Activated gamma-delta T cell (primary cell): Measurements from ENCODE around the gene ETS2.
"Not testable (repeated sequence)": the region's sequence is repeated elsewhere in the genome, so short reads cannot be mapped to it uniquely, and the experiment has no call there.

Source experiments
- DNase-seq: peaks from one replicate; lab custom pipeline; 2025; lab: John Stamatoyannopoulos, UW

Gene ETS2

GRCh38 chr21:38839328-38840286, 33.9 kb downstream of the ETS2 start:
- DNase-seq = no peak

- DNase-seq = no peak
Observed at GRCh38 chr21:38840456-38841300, 34.9 kb downstream of the ETS2 start.

DNA sequence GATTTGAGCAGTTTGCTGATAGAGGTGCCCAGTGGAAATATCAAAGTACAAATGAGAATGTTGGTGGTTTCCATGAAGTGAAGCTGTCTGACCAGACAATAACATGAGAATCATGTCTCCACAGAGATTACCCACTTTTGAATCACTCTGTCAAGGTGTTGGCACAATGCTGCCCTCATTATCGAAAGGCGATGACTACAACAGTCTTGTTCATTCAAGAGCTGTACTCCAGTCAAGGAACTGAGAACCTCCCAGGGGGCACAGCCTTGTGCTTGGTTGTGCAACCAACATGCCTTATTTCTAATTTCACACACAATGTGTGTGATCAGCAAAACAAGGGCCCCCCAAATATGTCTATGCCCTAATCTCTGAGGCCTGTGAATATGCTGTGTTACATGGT, 35.7 kb downstream of the ETS2 start:
- DNase-seq = no peak

DNA sequence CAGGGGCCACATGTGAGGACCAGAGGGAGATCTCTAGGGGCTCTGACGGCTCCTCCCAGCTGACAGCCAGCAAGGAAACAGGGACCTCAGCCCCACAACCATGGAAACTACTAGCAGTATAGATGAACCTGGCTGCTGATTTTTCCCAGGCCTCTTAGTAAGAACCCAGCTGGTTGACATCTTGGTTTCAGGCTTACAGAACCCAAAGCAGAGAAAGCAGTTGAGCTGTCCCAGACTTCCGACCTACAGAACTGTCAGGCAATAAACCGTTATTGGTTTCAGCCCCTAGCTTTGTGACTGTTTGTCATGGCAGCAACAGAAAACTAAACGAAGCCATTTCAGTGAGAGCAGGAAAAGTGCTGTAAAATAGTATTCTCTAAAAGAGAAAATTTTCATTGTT, 36.4 kb downstream of the ETS2 start:
- no peak for DNase-seq

- DNase-seq = no peak
Observed at GRCh38 chr21:38843379-38843778, 37.6 kb downstream of the ETS2 start.

DNA sequence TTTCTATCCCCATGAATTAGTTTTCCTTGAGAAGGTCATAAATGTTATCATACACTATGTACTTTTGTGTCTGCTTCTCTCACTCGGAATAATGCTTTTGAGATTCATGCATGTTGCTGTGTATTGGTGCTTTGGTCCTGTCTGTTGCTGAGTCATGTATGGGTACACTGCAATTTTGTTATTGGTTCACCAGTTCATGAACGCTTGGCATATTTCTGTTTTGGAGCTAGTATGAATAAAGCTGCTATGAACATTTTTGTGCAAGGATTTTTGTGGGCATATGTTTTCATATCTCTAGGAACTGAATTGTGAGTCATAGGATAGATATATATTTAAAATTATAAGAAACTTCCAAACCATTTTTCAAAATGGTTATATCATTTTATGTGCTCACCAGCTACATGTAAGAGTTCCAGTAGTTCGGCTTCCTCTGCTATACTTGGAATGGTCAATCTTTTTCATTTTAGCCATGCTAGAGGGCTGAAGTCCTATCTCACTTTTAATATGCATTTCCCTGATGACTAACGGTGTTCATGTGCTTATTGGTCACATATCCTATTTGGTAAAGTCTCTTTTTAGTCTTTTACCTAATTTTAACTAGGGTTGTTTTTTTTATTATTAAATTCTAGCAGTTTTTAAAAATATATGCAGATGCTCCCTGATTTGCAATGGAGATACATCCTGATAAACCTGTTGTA, 38.2 kb downstream of the ETS2 start:
- DNase-seq = no peak

GRCh38 chr21:38845374-38845773, 39.6 kb downstream of the ETS2 start:
- DNase-seq = not testable (repeated sequence)

DNA sequence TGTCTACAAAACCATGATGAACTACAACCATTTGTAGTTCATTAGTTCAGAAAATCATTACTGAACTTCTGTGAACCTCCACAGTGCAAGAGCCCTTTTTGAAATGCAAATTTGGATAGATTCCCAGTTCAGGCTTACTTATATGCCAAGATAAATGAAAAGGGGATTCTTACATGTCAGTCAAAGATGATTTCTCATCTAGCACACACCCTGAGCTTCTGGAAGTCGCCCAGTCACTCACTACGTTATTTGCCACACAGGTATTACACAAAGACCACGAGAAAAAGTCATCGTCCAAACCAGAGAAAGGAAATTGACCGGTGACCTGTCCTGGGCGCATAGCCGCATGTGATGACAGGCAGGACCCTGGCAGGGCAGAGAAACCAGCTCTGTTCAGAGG, 41.8 kb downstream of the ETS2 start:
- no peak for DNase-seq

GRCh38 chr21:38848187-38848609, 42.5 kb downstream of the ETS2 start:
- no peak for DNase-seq

DNA sequence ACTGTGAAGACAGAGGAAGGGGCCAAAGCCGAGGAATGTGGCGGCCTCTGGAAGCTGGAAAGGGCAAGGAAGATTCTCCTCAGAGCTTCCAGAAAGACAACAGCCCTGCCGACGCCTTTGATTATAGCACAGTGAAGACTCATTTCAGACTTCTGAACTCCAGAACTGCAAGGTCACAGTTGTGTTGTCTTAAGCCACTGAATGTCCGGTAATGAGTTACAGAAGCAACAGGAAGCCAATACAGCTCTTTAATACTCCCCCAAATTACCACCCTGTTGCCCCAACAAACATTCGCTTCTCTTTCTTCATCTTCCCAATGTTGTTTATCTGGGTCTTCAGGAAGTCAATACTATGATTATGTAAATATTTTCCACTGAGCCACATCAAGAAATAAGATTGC, 44.0 kb downstream of the ETS2 start:
- no peak for DNase-seq

DNA sequence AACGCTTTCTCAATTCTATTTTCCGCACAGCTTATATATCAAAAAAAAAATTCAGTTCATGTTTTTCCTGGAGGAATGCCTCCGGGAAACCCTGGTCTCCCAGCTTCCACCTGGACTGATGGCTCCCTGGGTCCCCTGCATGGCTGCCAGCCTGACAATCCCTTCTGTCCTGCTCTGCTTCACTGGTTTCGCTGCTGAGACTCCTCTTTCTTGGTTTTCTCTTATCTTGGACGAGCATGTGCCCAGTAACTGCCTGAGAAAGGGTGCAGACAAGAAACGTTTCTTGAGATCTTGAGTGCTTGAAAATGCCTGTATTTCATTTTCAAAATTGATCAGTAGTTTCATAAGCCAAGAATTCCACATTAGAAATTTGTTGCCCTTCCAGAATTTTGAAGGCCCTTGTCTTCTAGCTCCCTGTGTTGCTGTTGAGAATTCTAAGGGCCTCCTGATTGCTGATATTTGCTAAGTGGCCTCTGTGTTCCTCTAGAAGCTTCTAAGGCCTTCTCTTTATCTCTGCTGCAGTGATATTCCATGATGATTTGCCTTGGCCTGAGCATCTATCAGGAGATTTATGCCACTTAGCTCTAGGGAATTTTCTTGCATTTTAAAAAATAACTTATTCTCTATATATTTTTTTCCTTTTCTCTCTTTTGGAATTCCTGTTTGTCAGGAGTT, 44.7 kb downstream of the ETS2 start:
- DNase-seq = no peak

- DNase-seq = no peak
Observed at GRCh38 chr21:38851101-38851500, 45.4 kb downstream of the ETS2 start.

DNA sequence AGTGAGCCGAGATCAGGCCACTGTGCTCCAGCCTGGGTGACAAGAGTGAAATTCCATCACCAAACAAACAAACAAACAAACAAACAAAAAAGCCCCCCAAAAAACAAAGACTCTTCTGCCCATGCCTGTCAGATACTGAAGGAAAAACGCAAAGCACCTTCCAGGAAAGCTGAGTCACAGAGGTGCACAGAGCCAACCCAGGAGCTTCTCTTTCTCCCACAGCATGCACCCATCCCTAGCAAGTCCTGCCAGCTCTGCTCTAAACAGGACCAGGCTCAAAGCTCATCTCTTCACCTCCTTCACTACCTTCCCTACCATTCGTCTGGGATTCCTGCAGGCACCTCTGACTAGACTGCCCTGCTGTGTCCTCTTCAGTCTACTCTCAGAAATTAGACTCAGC, 46.5 kb downstream of the ETS2 start:
- DNase-seq = no peak

GRCh38 chr21:38852708-38853107, 47.0 kb downstream of the ETS2 start:
- no peak for DNase-seq

DNA sequence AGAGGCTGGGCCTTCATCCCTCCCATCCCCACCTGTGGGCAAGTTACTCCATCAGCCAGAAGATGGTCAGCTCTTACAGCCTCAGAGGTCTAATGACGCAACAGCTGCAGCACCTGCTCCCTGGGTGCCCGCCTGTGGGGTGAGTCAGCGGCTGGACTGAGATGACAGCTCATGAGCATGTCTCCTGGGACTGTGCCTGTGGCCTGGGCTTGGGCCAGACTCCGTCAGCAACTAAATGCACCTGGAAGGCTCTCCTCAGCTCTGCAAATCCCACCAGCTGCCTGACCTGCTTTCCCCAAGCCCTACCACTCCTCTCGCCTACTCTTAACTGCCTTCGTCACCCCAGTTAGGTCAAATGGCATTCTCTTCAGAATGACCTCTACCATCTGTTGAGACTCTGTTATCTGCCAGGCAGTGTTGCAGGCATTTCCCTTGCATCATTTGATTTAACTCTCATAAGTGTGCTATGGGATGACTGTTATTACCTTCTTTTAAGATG, 47.7 kb downstream of the ETS2 start:
- DNase-seq = no peak

DNA sequence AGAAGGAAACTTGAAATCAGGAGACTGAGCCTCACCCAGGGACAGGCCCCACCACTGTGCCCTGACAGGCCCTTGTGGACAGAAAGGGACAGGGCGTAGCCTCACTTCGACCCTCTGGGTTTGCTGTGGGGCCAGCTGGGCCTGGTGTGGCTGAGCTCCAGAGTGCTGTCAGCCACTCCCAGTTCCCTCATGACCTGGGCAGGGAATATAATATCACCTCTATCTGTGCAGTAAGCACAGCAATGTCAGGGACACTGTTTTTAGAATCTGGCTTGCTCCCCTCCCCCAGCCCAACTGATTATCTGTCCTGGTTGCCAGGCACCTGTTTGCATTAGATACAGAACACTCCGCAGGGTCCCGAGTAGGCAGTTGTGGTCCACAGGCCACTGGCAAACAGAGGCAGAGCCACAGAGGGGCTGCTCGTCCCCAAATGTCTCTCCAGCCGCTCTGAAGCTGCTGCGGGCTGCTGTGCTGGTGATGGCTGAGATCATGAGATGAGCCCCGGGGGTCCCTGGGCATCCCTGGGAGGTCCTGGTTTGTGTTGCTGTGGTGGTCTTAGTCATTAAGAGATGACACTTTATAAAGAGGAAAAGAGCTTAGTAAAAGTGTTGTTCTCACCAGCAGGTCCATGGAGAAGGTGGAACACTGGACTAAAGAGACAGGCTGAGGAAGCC, 51.6 kb downstream of the ETS2 start:
- no peak for DNase-seq

- DNase-seq = no peak
Observed at GRCh38 chr21:38858026-38858811, 52.5 kb downstream of the ETS2 start.

- no peak for DNase-seq
Observed at GRCh38 chr21:38858812-38859205, 53.1 kb downstream of the ETS2 start.

GRCh38 chr21:38859852-38860251, 54.1 kb downstream of the ETS2 start:
- DNase-seq = no peak

GRCh38 chr21:38861056-38861455, 55.3 kb downstream of the ETS2 start:
- DNase-seq = no peak
